ENCODE measurements around the gene ANKS1B. TPM values are rescaled to one million over a fixed set of nuclear protein-coding genes. Genes with fewer than 3 reads are reported as not detected.
"Not testable (repeated sequence)": the region's sequence is repeated elsewhere in the genome, so short reads cannot be mapped to it uniquely, and the experiment has no call there.

The ANKS1B gene
- total RNA-seq, 1 experiment from 2014 or later: 18.8 TPM

DNA sequence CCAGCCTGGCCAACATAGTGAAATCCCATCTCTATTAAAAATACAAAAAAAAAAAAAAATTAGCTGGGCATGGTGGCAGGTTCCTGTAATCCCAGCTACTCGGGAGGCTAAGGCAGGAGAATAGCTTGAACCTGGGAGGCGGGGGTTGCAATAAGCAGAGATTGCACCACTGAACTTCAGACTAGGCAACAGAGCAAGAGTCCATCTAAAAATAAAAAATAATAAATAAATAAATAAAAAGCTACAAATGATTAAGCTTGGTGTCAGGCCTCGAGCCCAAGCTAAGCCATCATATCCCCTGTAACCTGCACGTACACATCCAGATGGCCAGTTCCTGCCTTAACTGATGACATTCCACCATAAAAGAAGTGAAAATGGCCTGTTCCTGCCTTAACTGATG, 269.8 kb downstream of the ANKS1B start:
- DNase-seq (ENCODE audit: unreplicated experiment); H3K4me3 Mint-ChIP-seq (ENCODE audit: unreplicated experiment); H3K4me1 Mint-ChIP-seq (ENCODE audit: insufficient read depth, unreplicated experiment); intact Hi-C loops (cut with micrococcal nuclease); BruUV-seq (replicated peaks); H3K27me3 Mint-ChIP-seq (ENCODE audit: insufficient read depth, unreplicated experiment); POLR2A ChIA-PET; H3K36me3 Mint-ChIP-seq (ENCODE audit: insufficient read depth, unreplicated experiment); H3K27ac Mint-ChIP-seq (ENCODE audit: low read depth, unreplicated experiment): not testable (repeated sequence)
- peaks cover 15% of the 10 kb centered on the region for H3K9me3 Mint-ChIP-seq (ENCODE audit: unreplicated experiment)
- CTCF ChIA-PET: interaction anchor here (0.6 kb wide), 1 partner anchor 478 kb away, joined by 3 read pairs; no protein-coding TSS in a partner anchor

GRCh38 chr12:99713946-99714520, 270.7 kb downstream of the ANKS1B start:
- H3K27ac Mint-ChIP-seq (ENCODE audit: low read depth, unreplicated experiment): no peak overlapping the region
- CTCF ChIA-PET: no interaction called here

DNA sequence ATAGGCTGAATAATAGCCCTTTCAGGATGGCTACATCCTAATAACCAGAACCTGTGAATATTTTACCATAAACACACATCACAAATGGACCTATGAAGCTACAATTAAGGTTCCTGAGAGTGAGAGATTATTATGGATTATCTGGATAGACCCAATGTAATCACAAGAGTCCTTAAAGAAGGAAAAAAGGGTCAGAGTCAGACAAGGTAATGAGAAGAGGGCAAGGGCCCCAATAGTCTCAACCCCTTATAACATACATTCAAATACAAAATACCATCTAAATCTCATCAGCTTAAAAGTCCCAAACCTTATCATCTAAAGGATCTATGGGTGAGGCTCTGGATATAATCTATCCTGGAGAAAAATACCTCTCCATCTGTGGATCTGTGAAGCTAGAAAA, 272.5 kb downstream of the ANKS1B start:
- Mint-ChIP-seq H3K27ac (ENCODE audit: low read depth, unreplicated experiment) (no peak overlapping the region), H3K4me3 (ENCODE audit: unreplicated experiment) (no peak overlapping the region), H3K9me3 (ENCODE audit: unreplicated experiment) (peaks cover 15% of the 10 kb centered on the region), H3K36me3 (ENCODE audit: insufficient read depth, unreplicated experiment) (no peaks in the 10 kb centered on the region), H3K4me1 (ENCODE audit: insufficient read depth, unreplicated experiment) (peaks cover 16% of the 10 kb centered on the region), H3K27me3 (ENCODE audit: insufficient read depth, unreplicated experiment) (no peaks in the 10 kb centered on the region)
- intact Hi-C loops (cut with micrococcal nuclease): no loop called here
- ChIA-PET POLR2A (no interaction called here), CTCF (interaction anchor here (0.7 to 1.2 kb wide), 3 partner anchors 11 to 669 kb away, joined by 3 to 4 read pairs (median 3); no protein-coding TSS in a partner anchor)
- DNase-seq (ENCODE audit: unreplicated experiment): no peak
- BruUV-seq (replicated peaks): no TSS peak
- TF ChIP-seq, protein P1, sequence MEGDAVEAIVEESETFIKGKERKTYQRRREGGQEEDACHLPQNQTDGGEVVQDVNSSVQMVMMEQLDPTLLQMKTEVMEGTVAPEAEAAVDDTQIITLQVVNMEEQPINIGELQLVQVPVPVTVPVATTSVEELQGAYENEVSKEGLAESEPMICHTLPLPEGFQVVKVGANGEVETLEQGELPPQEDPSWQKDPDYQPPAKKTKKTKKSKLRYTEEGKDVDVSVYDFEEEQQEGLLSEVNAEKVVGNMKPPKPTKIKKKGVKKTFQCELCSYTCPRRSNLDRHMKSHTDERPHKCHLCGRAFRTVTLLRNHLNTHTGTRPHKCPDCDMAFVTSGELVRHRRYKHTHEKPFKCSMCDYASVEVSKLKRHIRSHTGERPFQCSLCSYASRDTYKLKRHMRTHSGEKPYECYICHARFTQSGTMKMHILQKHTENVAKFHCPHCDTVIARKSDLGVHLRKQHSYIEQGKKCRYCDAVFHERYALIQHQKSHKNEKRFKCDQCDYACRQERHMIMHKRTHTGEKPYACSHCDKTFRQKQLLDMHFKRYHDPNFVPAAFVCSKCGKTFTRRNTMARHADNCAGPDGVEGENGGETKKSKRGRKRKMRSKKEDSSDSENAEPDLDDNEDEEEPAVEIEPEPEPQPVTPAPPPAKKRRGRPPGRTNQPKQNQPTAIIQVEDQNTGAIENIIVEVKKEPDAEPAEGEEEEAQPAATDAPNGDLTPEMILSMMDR (IDR thresholded peaks at IDR 0.05; ENCODE audit: unreplicated experiment): no peak

More at GRCh38 chr12:99713946-99714520, 270.7 kb downstream of the ANKS1B start:
- intact Hi-C loops (cut with micrococcal nuclease): no loop called here
- no TSS peak for BruUV-seq (replicated peaks)
- POLR2A ChIA-PET: no interaction called here
- Mint-ChIP-seq H3K4me3 (ENCODE audit: unreplicated experiment) (no peak overlapping the region), H3K36me3 (ENCODE audit: insufficient read depth, unreplicated experiment) (no peaks in the 10 kb centered on the region), H3K27me3 (ENCODE audit: insufficient read depth, unreplicated experiment) (no peaks in the 10 kb centered on the region), H3K9me3 (ENCODE audit: unreplicated experiment) (peaks cover 15% of the 10 kb centered on the region), H3K4me1 (ENCODE audit: insufficient read depth, unreplicated experiment) (peaks cover 15% of the 10 kb centered on the region)
- no peak for DNase-seq (ENCODE audit: unreplicated experiment)
- TF ChIP-seq, protein P1 (IDR thresholded peaks at IDR 0.05; ENCODE audit: unreplicated experiment): no peak

GRCh38 chr12:99711246-99711645, 273.5 kb downstream of the ANKS1B start:
- BruUV-seq (replicated peaks): no TSS peak
- Mint-ChIP-seq H3K27ac (ENCODE audit: low read depth, unreplicated experiment) (no peak overlapping the region), H3K9me3 (ENCODE audit: unreplicated experiment) (peaks cover 10% of the 10 kb centered on the region), H3K36me3 (ENCODE audit: insufficient read depth, unreplicated experiment) (no peaks in the 10 kb centered on the region), H3K27me3 (ENCODE audit: insufficient read depth, unreplicated experiment) (no peaks in the 10 kb centered on the region), H3K4me1 (ENCODE audit: insufficient read depth, unreplicated experiment) (peaks cover 13% of the 10 kb centered on the region), H3K4me3 (ENCODE audit: unreplicated experiment) (no peak overlapping the region)
- ChIA-PET CTCF (interaction anchor here (0.6 to 1.0 kb wide), 2 partner anchors 12 to 698 kb away, joined by 3 to 4 read pairs; no protein-coding TSS in a partner anchor), POLR2A (interaction anchor here (0.7 kb wide), 1 partner anchor 662 kb away, joined by 4 read pairs; no protein-coding TSS in a partner anchor)
- no peak for DNase-seq (ENCODE audit: unreplicated experiment)
- intact Hi-C loops (cut with micrococcal nuclease): no loop called here
- TF ChIP-seq, protein P1 (IDR thresholded peaks at IDR 0.05; ENCODE audit: unreplicated experiment): no peak

All from MCF 10A (cell line).